ENCODE results near the gene SLC9A9.

DNA sequence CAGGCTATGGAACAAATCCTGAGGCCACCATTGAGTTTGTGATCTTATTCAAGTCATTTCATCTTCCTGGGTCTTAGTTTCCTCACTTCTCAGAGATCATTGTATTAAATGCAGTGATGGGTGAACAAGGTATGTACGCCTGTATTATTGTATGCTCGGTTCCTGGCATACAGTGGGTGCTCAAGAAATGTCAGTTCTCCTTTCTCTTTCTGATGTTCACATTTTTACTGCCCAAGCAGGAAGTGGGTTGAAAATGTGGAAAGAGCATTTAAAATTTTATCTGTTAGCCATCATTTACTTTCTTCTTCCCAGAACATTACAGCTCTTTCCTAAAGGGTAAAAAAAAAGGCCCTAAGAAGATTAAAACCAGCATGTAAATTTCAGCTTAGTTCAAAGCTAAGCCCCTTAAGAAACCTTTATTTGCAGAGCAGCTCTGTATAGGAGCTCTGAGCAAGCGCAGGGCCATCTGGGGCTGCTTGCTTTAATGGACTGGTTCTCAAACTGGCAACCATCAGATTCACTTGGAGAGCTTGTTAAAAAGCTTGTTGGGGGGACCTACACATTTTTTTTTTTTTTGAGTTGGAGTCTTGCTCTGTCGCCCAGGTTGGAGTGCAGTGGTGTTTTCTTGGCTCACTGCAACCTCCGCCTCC is 549.3 kb downstream of the SLC9A9 start:
- TF ChIP-seq POLR2A (IDR thresholded peaks at IDR 0.05; ENCODE audit: low read length) (no peak), GATA1 (IDR thresholded peaks at IDR 0.05; ENCODE audit: low read depth, low read length) (no peak)
